Kidney (tissue), 14 donors: ENCODE data around the gene NLGN1. TPM values are rescaled to one million over a fixed set of nuclear protein-coding genes. Genes with fewer than 3 reads are reported as not detected.

Experiments used
- DNase-seq, 5 donors: peaks; one replicate each; pipeline ENCODE4 v3.0.0-alpha.2; 2013 to 2020
- FAIRE-seq: peaks from 2 replicates; lab custom pipeline; 2012; peaks lifted over from hg19 to GRCh38; lab: Jason Lieb, UNC
- H3K27ac ChIP-seq, 2 donors: one replicate each; pipeline ENCODE4 v1.7.0; 2013; ENCODE audit warnings: low read depth in 2 of 2, low read length in 2 of 2, inconsistent platforms in 1 of 2
- H3K27me3 ChIP-seq: one replicate; pipeline ENCODE4 v1.7.1; 2013; ENCODE audit warnings: low read length, inconsistent platforms; ENCODE audit not compliant: control insufficient read depth, insufficient read depth
- H3K36me3 ChIP-seq, 3 donors: one replicate each; pipeline versions ENCODE4 v1.7.0 to v1.7.1; 2013; ENCODE audit warnings: low read length in 3 of 3, control low read depth in 1 of 3, inconsistent platforms in 1 of 3; ENCODE audit not compliant: insufficient read depth in 3 of 3, control insufficient read depth in 2 of 3
- H3K4me1 ChIP-seq, 3 donors: one replicate each; pipeline versions ENCODE4 v1.7.0 to v1.7.1; 2013; ENCODE audit warnings: low read length in 3 of 3, inconsistent platforms in 1 of 3, low read depth in 1 of 3; ENCODE audit not compliant: control insufficient read depth in 2 of 3, insufficient read depth in 2 of 3
- H3K4me3 ChIP-seq, 3 donors: one replicate each; pipeline versions ENCODE4 v1.7.0 to v1.8.1; 2013; ENCODE audit warnings: low read length in 3 of 3, control low read depth in 1 of 3, inconsistent platforms in 1 of 3
- H3K9ac ChIP-seq, 3 donors: one replicate each; pipeline versions ENCODE4 v1.7.0 to v1.7.1; 2013; ENCODE audit warnings: low read length in 3 of 3, control low read depth in 1 of 3, inconsistent platforms in 1 of 3
- H3K9me3 ChIP-seq, 3 donors: one replicate each; pipeline versions ENCODE4 v1.7.0 to v1.7.1; 2013; ENCODE audit warnings: low read length in 3 of 3, control low read depth in 1 of 3, inconsistent platforms in 1 of 3; ENCODE audit not compliant: control insufficient read depth in 2 of 3, insufficient read depth in 1 of 3
- CTCF ChIP-seq: IDR thresholded peaks from 3 replicates; pipeline ENCODE4 v1.5.1; 2012; ENCODE audit warnings: mild to moderate bottlenecking, moderate library complexity, borderline replicate concordance; ENCODE audit not compliant: insufficient read depth; ENCODE audit errors: extremely low read depth
- intact Hi-C: fragments of 100-400 bp; cut with DNase I; formaldehyde crosslinking; loops from one replicate; pipeline ENCODE4 v1.11.1; 2022
- polyA plus RNA-seq: library from polyadenylated mRNA; stranded (reverse); fragments of 350-450 nt; fragmentation: Illumina TruSeq; extraction: RNeasy Lipid Tissue Mini Kit (QIAGEN cat#74804); gene quantifications from one replicate; pipeline ENCODE4 v1.2.3, GENCODE V29; 2014; ENCODE audit warnings: low read depth, low replicate concordance; ENCODE audit not compliant: insufficient read depth
- total RNA-seq: library from RNA; stranded (reverse); fragmentation: NEBNext Ultra II Directional; extraction: Animal tissue kit (Norgen Biotek cat#: 25700); gene quantifications from one replicate; pipeline ENCODE4 v1.2.1, GENCODE V29; 2021
- donor health status: control.
- donor health status: control.
- donor health status: control.
- donor health status: control.
- donor health status: control.
- donor health status: DM: yes; HTN: yes; CAD: no.
- donor health status: Normal renal cell carcinoma (clear cell type).

NLGN1 gene
- total and polyA plus RNA-seq, 2 donors from 2014 or later, result 0.49 to 19.4 TPM

GRCh38 chr3:174255454-174255853 is 857.9 kb downstream of the NLGN1 start:
- Histone ChIP-seq H3K4me3 (no peak overlapping the region), H3K9ac (no peak overlapping the region), H3K9me3 (no peaks in the 10 kb centered on the region), H3K27ac (no peak overlapping the region), H3K36me3 (no peaks in the 10 kb centered on the region), H3K27me3 (no peaks in the 10 kb centered on the region), H3K4me1 (peaks cover 0 to 2% (median 0%) of the 10 kb centered on the region in 3 donors)
- TF ChIP-seq CTCF, result no peak
- FAIRE-seq (no peak), DNase-seq (no peak)
- intact Hi-C loops, result no loop called here

DNA sequence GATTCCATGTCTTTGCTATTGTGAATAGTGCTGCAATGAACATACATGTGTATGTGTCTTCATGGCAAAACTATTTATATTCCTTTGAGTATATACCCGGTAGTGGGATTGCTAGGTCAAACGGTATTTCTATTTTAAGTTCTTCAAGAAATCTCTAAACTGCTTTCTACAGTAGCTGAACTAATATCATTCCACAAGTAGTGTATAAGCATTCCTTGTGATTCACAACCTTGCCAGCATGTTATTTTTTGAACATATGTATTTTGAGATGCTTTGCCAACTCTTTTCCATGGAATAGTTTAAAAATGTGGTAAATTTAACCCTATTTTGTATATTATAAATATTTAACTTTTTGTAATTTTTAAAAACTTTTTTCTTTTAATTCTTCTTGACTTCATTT is 868.9 kb downstream of the NLGN1 start:
- intact Hi-C loops, result no loop called here
- Histone ChIP-seq H3K36me3 (no peaks in the 10 kb centered on the region), H3K9ac (no peak overlapping the region), H3K27ac (no peak overlapping the region), H3K9me3 (no peaks in the 10 kb centered on the region), H3K27me3 (no peaks in the 10 kb centered on the region), H3K4me3 (no peak overlapping the region), H3K4me1 (no peaks in the 10 kb centered on the region)
- no peak for FAIRE-seq
- no peak for DNase-seq
- TF ChIP-seq CTCF, result no peak

GRCh38 chr3:174268061-174268460 is 870.5 kb downstream of the NLGN1 start:
- intact Hi-C loops, result no loop called here
- DNase-seq (no peak), FAIRE-seq (no peak)
- Histone ChIP-seq H3K9me3 (no peaks in the 10 kb centered on the region), H3K4me3 (no peak overlapping the region), H3K9ac (no peak overlapping the region), H3K27me3 (no peaks in the 10 kb centered on the region), H3K4me1 (no peaks in the 10 kb centered on the region), H3K27ac (no peak overlapping the region), H3K36me3 (no peaks in the 10 kb centered on the region)
- no peak for TF ChIP-seq CTCF

GRCh38 chr3:174268586-174268985 is 871.0 kb downstream of the NLGN1 start:
- DNase-seq (peak in 3 of 5 donors; percentile 49 to 76 (median 76)), FAIRE-seq (no peak)

More at GRCh38 chr3:174268586-174268985, 871.0 kb downstream of the NLGN1 start:
- H3K4me1 ChIP-seq, result no peaks in the 10 kb centered on the region
- no peak overlapping the region for H3K27ac ChIP-seq
- H3K9me3 ChIP-seq, result no peaks in the 10 kb centered on the region
- intact Hi-C loops, result no loop called here
- no peak overlapping the region for H3K4me3 ChIP-seq
- no peaks in the 10 kb centered on the region for H3K36me3 ChIP-seq
- H3K27me3 ChIP-seq, result no peaks in the 10 kb centered on the region
- H3K9ac ChIP-seq, result no peak overlapping the region
- TF ChIP-seq CTCF, result no peak
